GM12872 (cell line): ENCODE measurements around the gene ST7.

ENCODE experiments used
- TF ChIP-seq, protein P1 (sequence below): IDR thresholded peaks from 3 replicates; pipeline ENCODE4 v1.5.1; 2011; ENCODE audit warnings: low read depth, mild to moderate bottlenecking, low read length, moderate library complexity; ENCODE audit not compliant: insufficient read depth

The ST7 gene

DNA sequence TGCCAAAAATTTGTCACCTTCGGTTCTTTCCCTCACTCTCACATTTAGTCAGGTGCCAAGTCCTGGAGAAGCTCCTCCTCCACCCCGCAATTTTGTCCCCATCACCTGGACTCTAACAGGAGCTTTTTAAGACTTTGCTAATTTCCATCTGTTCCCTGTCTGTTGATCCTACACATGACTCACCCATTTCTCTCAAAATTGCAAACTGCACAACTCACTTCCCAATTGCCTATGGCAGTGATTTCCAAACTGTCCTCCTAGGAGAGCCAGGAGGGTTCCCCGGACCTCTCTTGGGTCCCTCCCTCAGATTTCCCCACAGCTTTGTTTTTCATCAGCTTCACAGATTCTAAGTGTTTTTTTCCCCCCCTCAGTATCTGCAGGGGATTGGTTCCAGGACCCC, 249.2 kb downstream of the ST7 start:
- TF ChIP-seq, protein P1, sequence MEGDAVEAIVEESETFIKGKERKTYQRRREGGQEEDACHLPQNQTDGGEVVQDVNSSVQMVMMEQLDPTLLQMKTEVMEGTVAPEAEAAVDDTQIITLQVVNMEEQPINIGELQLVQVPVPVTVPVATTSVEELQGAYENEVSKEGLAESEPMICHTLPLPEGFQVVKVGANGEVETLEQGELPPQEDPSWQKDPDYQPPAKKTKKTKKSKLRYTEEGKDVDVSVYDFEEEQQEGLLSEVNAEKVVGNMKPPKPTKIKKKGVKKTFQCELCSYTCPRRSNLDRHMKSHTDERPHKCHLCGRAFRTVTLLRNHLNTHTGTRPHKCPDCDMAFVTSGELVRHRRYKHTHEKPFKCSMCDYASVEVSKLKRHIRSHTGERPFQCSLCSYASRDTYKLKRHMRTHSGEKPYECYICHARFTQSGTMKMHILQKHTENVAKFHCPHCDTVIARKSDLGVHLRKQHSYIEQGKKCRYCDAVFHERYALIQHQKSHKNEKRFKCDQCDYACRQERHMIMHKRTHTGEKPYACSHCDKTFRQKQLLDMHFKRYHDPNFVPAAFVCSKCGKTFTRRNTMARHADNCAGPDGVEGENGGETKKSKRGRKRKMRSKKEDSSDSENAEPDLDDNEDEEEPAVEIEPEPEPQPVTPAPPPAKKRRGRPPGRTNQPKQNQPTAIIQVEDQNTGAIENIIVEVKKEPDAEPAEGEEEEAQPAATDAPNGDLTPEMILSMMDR = no peak

DNA sequence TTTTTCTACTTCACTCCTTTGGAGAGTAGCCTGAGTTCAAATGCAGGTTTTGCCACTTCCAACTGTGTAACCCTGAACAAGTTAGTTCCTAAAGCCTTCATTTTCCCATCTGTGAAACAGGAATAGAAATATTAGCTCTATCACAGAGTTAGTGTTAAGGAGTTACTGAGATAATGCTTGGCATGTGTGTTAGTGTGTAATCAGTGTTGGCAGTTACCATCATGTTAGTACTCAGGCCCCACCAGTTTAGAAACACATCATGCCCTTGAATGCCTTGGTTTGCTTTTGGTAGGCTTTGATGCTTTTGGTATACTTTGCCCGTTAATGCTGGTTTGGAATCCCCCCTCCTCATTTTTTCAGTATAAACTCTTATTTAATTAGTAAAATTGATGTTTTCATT, 249.9 kb downstream of the ST7 start:
- TF ChIP-seq, protein P1 = no peak

DNA sequence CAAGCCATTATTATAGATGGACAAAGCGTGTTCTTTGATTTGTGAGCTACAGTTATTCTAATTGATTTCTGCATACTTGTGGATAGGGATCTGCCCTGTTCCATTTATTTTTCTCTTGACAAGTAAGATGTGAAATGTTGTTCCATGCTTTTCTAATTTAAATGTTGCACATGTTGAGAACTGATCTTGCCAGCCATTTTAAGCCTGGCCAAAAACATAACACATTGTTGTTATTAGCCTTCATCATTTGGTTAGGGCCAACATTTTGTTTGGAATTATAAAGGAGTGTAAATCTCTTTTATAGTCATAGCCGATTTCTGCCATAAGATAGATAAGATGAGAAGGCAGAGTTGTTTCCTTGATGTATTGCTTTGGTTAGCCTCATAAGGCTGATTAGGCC, 252.6 kb downstream of the ST7 start:
- TF ChIP-seq, protein P1 = no peak

DNA sequence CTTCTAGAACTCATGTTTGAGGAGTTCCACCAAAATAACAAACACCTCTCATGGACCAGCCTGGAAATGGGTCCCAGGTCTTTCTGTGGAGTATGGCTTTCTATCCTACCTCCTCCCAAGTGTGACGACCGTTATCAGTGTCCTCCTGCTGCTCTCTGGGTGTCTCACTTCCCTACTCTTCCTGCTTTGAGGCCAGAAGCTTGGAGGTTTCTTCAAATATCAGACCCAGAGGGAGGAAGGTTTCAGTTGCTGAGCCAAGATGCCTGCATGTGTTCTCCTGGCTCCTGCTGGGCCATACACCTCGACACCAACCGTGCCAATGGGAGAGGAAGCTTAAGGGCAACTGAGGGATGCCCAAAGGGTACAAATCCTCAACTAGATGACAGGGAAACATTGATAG, 255.0 kb downstream of the ST7 start:
- TF ChIP-seq, protein P1 = no peak

DNA sequence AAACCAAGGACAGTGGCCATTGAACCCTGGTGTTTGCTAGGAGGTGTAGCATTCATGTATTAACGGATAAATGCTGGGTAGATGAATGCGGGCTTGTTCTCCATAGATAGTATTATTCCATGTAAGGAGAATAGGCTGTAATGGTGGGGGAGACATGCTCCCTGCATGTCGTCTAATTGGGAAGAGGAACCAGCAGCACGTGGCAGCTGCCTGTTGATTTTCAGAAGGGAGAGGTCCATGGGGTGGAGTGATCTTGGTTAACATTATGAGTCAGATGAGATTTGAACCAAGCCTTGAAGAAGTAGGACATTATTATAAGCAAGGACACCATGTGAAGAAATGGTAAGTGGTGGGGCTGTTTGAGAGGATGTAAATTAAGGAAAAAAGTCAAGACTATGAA, 257.1 kb downstream of the ST7 start:
- TF ChIP-seq, protein P1 = no peak

DNA sequence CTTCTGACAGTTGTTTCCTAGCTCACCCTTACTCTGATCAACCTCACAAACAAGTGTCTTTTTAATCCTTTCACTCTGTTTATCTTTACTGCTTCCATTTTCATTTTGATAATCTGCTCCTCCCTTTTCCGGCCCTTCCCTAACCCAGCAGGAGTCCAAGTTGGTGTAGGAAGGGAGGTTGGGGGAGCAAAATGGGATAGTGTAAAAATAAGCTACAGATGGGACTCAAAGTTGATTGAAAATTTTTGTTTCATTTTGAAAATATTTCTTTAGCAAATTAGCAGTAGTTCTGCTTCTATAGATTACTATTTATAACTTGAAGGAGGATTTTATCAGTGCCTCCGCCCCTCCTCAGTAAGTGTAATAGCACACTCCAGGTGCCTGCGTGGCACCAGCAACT, 257.6 kb downstream of the ST7 start:
- TF ChIP-seq, protein P1 = no peak

DNA sequence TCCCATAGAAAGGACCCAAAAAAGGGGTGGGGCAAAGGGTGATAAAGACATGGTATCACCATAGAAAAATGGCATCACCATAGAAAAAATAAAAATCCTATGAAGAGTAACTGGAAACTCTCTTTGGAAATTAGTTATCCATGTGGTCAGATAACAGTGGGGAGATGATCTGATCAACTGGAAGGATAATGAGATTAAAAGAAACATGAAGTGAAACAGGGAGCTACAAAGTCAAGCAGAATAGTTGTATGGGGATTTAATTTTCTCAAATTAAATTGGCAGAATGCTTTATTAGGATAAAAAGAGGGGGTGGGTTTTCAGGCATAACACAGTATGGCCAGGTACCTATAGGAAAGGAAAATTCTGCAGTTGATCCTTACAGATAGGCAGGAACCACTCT, 258.3 kb downstream of the ST7 start:
- TF ChIP-seq, protein P1 = no peak
